Stimulated activated CD8-positive, alpha-beta memory T cell treated with anti-CD3 and anti-CD28 coated beads, Interleukin-15, amount 100 ng/mL, for 4 hours (primary cell): ENCODE measurements around the gene PLAAT2.
"Not testable (repeated sequence)": the region's sequence is repeated elsewhere in the genome, so short reads cannot be mapped to it uniquely, and the experiment has no call there.

Experiments used
- DNase-seq, 2 donors: peaks; one replicate each; pipeline ENCODE4 v3.0.0-alpha.2; 2020; ENCODE audit warnings: low read depth in 2 of 2

Gene PLAAT2

GRCh38 chr11:63578882-63579281, 15.7 kb upstream of the PLAAT2 start:
- not testable (repeated sequence) for DNase-seq

DNA sequence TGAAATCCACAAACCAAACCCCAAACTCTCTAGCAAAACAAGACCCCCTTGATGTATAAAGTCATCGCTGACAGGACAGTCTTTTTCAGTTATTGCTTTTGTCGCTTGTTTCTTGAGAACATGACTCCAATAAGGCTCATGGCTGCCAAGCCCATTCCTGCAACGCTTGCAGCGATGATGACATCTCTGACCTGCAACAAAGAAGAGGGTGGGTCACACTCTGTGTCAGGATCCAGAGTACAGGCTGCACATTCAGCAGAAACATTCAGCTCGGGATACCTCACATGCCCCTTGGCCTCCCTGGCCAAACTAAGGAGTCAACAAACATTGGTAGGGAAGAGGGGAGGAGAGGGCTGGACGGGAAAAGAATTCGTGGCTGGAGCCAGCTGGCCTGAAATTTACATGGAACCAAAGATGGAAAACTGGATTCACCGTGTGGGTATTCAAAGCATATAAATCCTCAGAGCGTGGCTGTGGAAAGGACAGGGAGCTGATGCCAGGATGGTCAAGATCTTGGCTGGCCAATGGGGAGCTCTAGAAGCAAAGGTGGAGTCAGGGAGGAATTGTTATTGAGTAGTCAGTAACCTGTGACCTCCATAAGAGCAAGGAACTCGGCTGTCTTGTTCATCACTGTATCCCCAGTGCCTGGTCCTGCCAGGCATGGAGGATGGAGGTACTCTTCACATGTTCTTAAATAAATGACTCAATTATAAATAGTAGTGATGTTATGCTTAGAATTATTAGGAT, 11.8 kb upstream of the PLAAT2 start:
- no peak for DNase-seq

DNA sequence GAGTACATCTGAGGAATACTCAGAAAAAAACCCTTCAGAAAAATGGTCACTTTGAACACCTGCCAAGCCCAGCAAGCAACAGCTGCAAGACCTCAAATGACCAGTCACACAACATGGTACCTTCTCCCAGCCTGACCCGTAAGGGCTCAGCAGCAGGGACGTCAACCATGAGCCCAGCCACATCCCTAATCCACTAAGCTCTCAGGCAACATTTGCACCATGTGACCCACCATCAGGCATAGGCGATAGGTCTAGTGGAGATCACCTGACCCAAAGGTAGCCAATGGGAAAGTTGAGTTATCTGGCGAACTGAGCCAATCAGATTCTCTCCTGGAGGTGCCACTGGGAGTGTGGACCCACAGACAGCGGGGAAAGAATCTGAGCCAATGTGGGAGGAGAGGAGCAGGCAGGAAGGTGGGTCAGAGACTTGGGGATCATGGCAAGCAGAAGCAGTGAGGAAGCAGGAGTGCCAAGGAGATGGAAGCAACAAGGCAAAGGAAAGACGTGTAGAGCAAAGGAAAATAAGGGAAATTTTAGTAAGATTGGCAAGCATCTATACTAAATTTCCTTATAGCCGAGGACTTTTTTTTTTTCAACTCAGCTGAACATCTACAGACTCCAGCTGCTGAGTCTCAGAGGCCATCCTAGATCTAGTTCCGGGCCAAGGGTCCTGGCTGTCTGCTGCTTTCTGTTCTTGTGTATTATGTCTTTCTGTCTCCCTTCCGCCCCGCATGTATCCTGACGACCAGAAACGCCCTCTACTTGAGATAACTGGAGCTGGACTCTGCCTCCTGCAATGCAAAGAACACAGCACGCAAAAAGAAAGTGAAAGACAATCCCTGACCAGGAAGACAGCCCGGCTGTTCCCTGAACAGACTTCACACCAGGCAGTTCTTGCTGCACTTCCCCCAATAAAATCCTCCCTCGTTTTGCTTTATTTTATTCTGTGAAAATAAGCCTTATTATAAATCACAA, 11.0 kb upstream of the PLAAT2 start:
- DNase-seq, result no peak

DNA sequence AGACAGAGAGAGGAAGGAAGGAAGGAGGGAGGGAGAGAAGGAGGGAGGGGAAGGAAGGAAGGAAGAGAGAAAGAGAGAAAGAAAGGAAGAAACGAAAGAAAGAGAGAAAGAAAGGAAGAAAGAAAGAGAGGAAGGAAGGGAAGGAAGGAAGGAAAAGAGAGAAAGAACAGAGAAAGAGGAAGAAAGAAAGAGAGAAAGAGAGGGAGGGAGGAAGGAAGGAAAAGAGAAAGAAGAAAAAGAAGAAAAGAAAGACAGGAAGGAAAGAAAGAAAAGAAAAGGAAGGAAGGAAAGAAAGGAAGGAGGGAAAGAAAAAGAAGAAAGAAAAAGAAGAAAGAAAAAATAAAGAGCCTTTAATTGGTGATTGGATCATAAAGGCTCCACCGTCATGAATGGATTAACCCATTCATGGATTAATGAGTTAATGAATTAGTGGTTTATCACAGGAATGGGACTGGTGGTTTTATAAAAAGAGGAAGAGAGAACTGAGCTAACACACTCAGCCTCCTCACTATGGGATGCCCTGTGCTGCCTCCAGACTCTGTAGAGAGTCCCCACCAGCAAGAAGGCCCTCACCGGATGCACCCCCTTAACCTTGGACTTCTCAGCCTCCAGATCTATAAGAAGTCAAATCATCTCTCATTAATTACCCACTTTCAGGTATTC, 9.0 kb upstream of the PLAAT2 start:
- DNase-seq, result no peak

GRCh38 chr11:63569570-63569969, 6.4 kb upstream of the PLAAT2 start:
- no peak for DNase-seq

GRCh38 chr11:63567044-63567840, 4.1 kb upstream of the PLAAT2 start:
- peak in 1 of 2 donors; percentile 50 for DNase-seq

GRCh38 chr11:63564784-63565350, 1.7 kb upstream of the PLAAT2 start:
- DNase-seq, result no peak

DNA sequence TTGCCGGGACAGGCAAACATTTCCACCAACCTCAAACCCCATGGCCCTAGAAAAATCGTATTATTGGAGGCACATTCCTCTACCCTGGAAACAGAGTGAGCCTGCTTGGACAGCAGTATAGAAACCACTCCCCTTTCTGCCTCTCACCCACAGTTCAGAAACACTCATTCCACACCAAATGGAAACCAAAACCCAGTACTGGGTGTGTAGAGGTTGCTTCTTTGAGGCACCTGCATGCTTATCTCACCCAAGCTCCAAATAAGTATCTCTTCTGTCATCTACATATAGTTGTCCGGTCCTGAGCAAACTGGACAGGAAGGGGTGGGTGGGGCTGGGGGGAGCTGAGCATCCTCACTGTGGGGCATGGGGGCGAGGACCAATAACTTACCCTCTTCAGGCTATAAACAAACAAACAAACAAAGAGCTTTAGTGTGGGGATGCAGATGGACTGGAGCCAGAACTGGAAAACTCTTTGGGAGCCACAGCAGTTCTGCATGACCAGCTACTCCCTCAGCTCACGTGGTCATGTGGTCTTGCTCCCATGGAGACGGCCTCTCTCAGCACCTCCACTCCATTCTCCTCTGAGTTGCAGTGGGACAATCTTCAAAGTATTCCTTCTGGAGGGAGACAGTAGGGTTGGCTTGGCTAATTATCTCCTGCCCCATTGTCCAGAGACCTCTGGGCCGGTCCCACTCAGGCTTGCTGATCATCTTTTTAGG, 1.0 kb upstream of the PLAAT2 start:
- DNase-seq, result no peak

GRCh38 chr11:63560506-63561180, 2.5 kb downstream of the PLAAT2 start:
- DNase-seq, result no peak

GRCh38 chr11:63558459-63559157, 4.6 kb downstream of the PLAAT2 start:
- DNase-seq, result no peak

DNA sequence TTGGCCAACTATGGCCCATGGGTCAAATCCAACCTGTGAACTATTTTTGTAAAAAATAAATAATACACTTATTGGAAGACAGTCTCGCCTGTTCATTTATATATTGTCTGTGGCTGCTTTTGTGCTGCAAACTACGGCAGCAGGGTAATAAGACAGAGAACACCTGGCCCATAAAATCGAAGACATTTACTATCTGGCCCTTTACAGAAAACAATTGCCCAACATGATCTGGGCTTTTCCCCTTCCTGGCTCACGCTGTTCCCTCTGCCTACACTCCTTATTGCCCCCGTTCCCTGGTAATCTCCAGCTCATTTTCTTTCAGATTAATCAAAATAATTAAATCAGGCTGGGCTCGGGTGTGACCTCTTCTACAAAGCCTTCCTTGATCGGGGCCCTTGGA, 5.6 kb downstream of the PLAAT2 start:
- no peak for DNase-seq

GRCh38 chr11:63556404-63557013, 6.7 kb downstream of the PLAAT2 start:
- no peak for DNase-seq

DNA sequence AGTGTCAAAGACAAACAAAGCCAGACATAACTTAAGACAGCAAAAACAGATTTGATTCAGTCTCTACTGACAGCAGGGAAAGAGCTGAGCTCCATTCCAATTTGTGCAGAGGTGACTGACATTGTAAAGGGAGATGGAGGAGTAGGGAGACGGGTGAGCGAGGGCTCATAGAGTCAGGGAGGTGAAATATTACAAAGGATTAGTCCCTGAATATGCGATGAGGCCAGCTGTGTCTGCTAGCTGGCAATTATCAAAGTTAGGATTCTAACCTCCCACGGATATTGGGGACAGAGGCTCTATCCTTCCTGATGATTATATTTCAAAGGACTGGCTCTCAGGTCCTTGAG, 8.3 kb downstream of the PLAAT2 start:
- DNase-seq, result no peak

- DNase-seq, result no peak
Measured at GRCh38 chr11:63553759-63554158, 9.4 kb downstream of the PLAAT2 start.

GRCh38 chr11:63552921-63553320, 10.3 kb downstream of the PLAAT2 start:
- DNase-seq, result no peak

GRCh38 chr11:63551889-63552266, 11.3 kb downstream of the PLAAT2 start:
- no peak for DNase-seq

DNA sequence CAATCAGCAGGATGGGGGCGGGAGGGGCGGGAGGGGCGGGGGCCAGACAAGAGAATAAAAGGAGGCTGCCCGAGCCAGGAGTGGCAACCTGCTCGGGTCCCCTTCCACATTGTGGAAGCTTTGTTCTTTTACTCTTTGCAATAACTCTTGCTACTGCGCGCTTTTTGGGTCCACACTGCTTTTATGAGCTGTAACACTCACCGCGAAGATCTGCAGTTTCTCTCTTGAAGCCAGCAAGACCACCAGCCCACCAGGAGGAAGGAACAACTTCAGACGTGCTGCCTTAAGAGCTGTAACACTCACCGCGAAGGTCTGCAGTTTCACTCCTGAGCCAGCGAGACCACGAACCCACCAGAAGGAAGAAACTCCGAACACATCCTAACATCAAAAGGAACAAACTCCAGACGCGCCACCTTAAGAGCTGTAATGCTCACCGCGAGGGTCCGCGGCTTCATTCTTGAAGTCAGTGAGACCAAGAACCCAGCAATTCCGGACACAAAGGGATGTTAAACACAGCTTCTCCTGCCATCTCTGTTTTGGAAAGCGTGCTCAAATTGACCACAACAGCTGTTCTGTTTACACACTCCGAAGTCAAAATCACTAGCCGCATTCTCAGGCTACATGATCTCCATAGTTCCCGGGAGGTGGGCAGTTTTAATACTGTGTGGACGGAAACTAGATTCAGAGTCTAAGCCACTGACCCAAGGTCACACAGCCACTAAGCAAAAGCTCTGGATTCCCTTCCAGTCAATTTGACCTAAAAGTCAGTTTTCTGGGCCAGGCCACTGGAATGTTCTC, 11.9 kb downstream of the PLAAT2 start:
- DNase-seq, result no peak

GRCh38 chr11:63550156-63550700, 13.0 kb downstream of the PLAAT2 start:
- not testable (repeated sequence) for DNase-seq
